Endothelial cell of umbilical vein (primary cell): Measurements from ENCODE around the gene DDAH2. TPM values are rescaled to one million over a fixed set of nuclear protein-coding genes. Genes with fewer than 3 reads are reported as not detected.

ENCODE experiments used
- BruUV-seq: library from RNA; stranded (reverse); fragments of 400-500 nt; replicated peaks from 2 replicates; lab custom pipeline; 2021; lab: Mats Ljungman, UMichigan
- CTCF ChIA-PET: fragments of 300-600, 350-600 bp; sonication (Branson Sonifier 250); formaldehyde crosslinking; loops from one replicate; lab custom pipeline; 2021; ENCODE audit warnings: antibody characterized with exemption, inconsistent platforms; lab: Charles Lee
- POLR2A ChIA-PET: fragments of 300-600, 350-600 bp; sonication (Branson Sonifier 250); formaldehyde crosslinking; loops from one replicate; lab custom pipeline; 2021; ENCODE audit warnings: antibody characterized with exemption, inconsistent platforms; lab: Charles Lee
- DNase-seq: peaks from one replicate; pipeline ENCODE4 v3.0.0-alpha.2; 2011; ENCODE audit warnings: low read depth, low spot score
- FAIRE-seq: peaks from 2 replicates; lab custom pipeline; 2011; peaks lifted over from hg19 to GRCh38; lab: Jason Lieb, UNC
- H2AFZ ChIP-seq: 2 replicates; pipeline ENCODE4 v1.6.0; 2012; ENCODE audit warnings: low read depth, low read length, control low read depth, inconsistent platforms
- H3K27ac ChIP-seq: 2 replicates; pipeline ENCODE4 v1.5.1; 2011; ENCODE audit warnings: low read depth, mild to moderate bottlenecking, control low read depth, low read length, moderate library complexity; ENCODE audit not compliant: insufficient read depth
- H3K27me3 ChIP-seq, 2 experiments: 2 replicates each; pipeline versions ENCODE4 v1.6.0 to v1.6.1; 2011; ENCODE audit warnings: low read length in 2 of 2, mixed read lengths in 1 of 2; ENCODE audit not compliant: control insufficient read depth in 2 of 2, insufficient read depth in 2 of 2
- H3K36me3 ChIP-seq, 2 experiments: 2 replicates in 1 of 2; 3 replicates in 1 of 2; pipeline ENCODE4 v1.5.1; 2011; ENCODE audit warnings: low read length in 2 of 2, mild to moderate bottlenecking in 1 of 2, moderate library complexity in 1 of 2; ENCODE audit not compliant: control insufficient read depth in 2 of 2, insufficient read depth in 2 of 2; ENCODE audit errors: extremely low read depth in 1 of 2
- H3K4me1 ChIP-seq: 3 replicates; pipeline ENCODE4 v1.5.1; 2011; ENCODE audit warnings: mild to moderate bottlenecking, low read length; ENCODE audit not compliant: control insufficient read depth, insufficient read depth; ENCODE audit errors: extremely low read depth
- H3K4me2 ChIP-seq: 2 replicates; pipeline ENCODE4 v1.6.1; 2011; ENCODE audit warnings: low read length, control low read depth, mixed read lengths; ENCODE audit not compliant: insufficient read depth
- H3K4me3 ChIP-seq, 3 experiments: fragments of 200-600 bp in 1 of 3; sonication (generic), shearing (Covaris generic) in 1 of 3; replicated peaks in 1 of 3; 2 replicates each; pipeline ENCODE4 v1.5.1; 2011 to 2016; ENCODE audit warnings: control low read depth in 3 of 3, low read length in 3 of 3, mild to moderate bottlenecking in 2 of 3, inconsistent platforms in 1 of 3, low read depth in 1 of 3, moderate library complexity in 1 of 3; ENCODE audit not compliant: insufficient read depth in 1 of 3
- H3K79me2 ChIP-seq: 2 replicates; pipeline ENCODE4 v1.6.0; 2012; ENCODE audit warnings: low read length, inconsistent platforms; ENCODE audit not compliant: control insufficient read depth, insufficient read depth
- H3K9ac ChIP-seq: replicated peaks from 2 replicates; pipeline ENCODE3; 2011; ENCODE audit warnings: low read length, control low read depth; ENCODE audit not compliant: insufficient read depth; ENCODE audit errors: extremely low read depth
- H3K9me1 ChIP-seq: replicated peaks from 3 replicates; pipeline ENCODE4 v1.6.0; 2011; ENCODE audit warnings: mild to moderate bottlenecking, low read length; ENCODE audit not compliant: control insufficient read depth, insufficient read depth; ENCODE audit errors: extremely low read depth
- H3K9me3 ChIP-seq: replicated peaks from 2 replicates; pipeline ENCODE4 v1.5.1; 2012; ENCODE audit warnings: low read length, inconsistent platforms; ENCODE audit not compliant: control insufficient read depth, insufficient read depth
- H4K20me1 ChIP-seq: replicated peaks from 2 replicates; pipeline ENCODE3; 2011; ENCODE audit warnings: mild to moderate bottlenecking, low read length; ENCODE audit not compliant: control insufficient read depth, insufficient read depth; ENCODE audit errors: extremely low read depth
- EZH2 ChIP-seq: IDR thresholded peaks from 2 replicates; pipeline ENCODE4 v1.6.1; 2012; ENCODE audit warnings: borderline replicate concordance, low read depth, mild to moderate bottlenecking, moderate library complexity, low read length, inconsistent platforms; ENCODE audit not compliant: severe bottlenecking
- FOS ChIP-seq: IDR thresholded peaks from 2 replicates; pipeline ENCODE4 v1.6.1; 2011; ENCODE audit warnings: mild to moderate bottlenecking, low read length, moderate library complexity, borderline replicate concordance; ENCODE audit not compliant: insufficient read depth
- GATA2 ChIP-seq: IDR thresholded peaks from 2 replicates; pipeline ENCODE4 v1.7.0; 2011; ENCODE audit warnings: low read depth, mild to moderate bottlenecking, moderate library complexity, mixed read lengths, low read length; ENCODE audit not compliant: insufficient read length, insufficient read depth
- JUN ChIP-seq: IDR thresholded peaks from 2 replicates; pipeline ENCODE4 v1.6.1; 2011; ENCODE audit warnings: borderline replicate concordance, low read depth; ENCODE audit not compliant: insufficient read length, insufficient read depth
- MYC ChIP-seq: IDR thresholded peaks from one replicate; pipeline ENCODE4 v1.6.1; 2011; ENCODE audit warnings: mild to moderate bottlenecking, low read depth, low read length
- POLR2A ChIP-seq: IDR thresholded peaks from 2 replicates; pipeline ENCODE4 v1.6.1; 2012; ENCODE audit warnings: low read depth, mild to moderate bottlenecking, control low read depth, low read length
- POLR2AphosphoS5 ChIP-seq: IDR thresholded peaks from 2 replicates; pipeline ENCODE4 v1.6.1; 2012; ENCODE audit warnings: low read depth, mild to moderate bottlenecking, control low read depth, low read length, moderate library complexity; ENCODE audit not compliant: insufficient read depth
- dilution Hi-C: fragments of 300-500 bp; cut with MboI; formaldehyde crosslinking; loops from one replicate; pipeline ENCODE4 v1.15.0; 2019; ENCODE audit warnings: low sequenced_read_pairs; ENCODE audit not compliant: extremely low pct_ligation_motif_present
- intact Hi-C: fragments of 100-400 bp; cut with micrococcal nuclease; formaldehyde crosslinking; loops from one replicate; pipeline ENCODE4 v1.10.0; 2022
- polyA plus RNA-seq, 4 experiments: library from polyadenylated mRNA; depleted of rRNA in 3 of 4; stranded (reverse) in 3 of 4; unstranded in 1 of 4; fragments of >200 nt; gene quantifications; 2 replicates each; pipeline versions ENCODE4 v1.2.1 to v1.2.3, GENCODE V29; 2011 to 2012; ENCODE audit warnings: missing spikeins in 1 of 4
- total RNA-seq: library from RNA; stranded (reverse); gene quantifications from 2 replicates; pipeline ENCODE4 v1.2.3, GENCODE V29; 2021
- TF ChIP-seq, protein P1 (sequence below), 2 donors: IDR thresholded peaks; 1 replicate in 1 of 2; 2 replicates in 1 of 2; pipeline ENCODE4 v1.5.1; 2011; ENCODE audit warnings: low read length in 2 of 2, mild to moderate bottlenecking in 2 of 2, moderate library complexity in 2 of 2, control low read depth in 1 of 2, inconsistent platforms in 1 of 2, low read depth in 1 of 2; ENCODE audit not compliant: insufficient read depth in 1 of 2; ENCODE audit errors: extremely low read depth in 1 of 2
- TF ChIP-seq, protein P2 (sequence below): IDR thresholded peaks from 2 replicates; pipeline ENCODE4 v1.6.1; 2011; ENCODE audit not compliant: insufficient read depth, insufficient read length

The DDAH2 gene
- total and polyA plus RNA-seq, 2 donors (not counting 3 experiments of a cell fraction or from before 2014, with no cell fraction given): 109 to 176 TPM

DNA sequence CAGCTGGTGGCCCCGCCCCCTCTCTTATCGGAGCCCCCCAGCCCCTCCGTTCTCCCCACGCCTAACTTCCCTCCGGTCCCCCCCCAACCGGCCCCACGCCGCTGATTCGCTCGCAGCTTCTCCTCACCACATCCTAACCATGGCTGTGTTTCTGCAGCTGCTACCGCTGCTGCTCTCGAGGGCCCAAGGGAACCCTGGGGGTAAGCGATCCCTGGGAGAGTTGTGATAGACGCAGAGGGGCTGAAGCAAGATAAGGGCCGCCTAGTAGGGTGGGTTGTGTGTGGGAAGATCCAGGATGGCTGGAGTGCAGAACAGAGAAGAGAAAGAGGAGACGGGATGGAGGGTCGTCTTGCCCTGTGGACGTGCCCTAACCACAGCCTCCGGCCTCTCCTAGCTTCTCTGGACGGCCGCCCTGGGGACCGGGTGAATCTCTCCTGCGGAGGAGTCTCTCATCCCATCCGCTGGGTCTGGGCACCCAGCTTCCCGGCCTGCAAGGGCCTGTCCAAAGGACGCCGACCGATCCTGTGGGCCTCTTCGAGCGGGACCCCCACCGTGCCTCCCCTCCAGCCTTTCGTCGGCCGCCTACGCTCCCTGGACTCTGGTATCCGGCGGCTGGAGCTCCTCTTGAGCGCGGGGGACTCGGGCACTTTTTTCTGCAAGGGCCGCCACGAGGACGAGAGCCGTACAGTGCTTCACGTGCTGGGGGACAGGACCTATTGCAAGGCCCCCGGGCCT, 5.7 kb downstream of the DDAH2 start, which contains the start of gene MPIG6B:
TSS of gene MPIG6B (plus strand) at position 129 of the 735 bp plus-strand sequence. CDS start at position 140, 11 bp downstream.
- intact Hi-C loops (no loop called here), dilution Hi-C loops (no loop called here)
- no peak within 1 kb of the TSS for H3K9ac ChIP-seq
- POLR2A ChIA-PET: interaction anchor here (0.6 to 2.3 kb wide), 2 partner anchors 9 to 106 kb away, joined by 8 to 10 read pairs; partner anchors contain the start of gene LY6G6D
- TF ChIP-seq, protein P1, sequence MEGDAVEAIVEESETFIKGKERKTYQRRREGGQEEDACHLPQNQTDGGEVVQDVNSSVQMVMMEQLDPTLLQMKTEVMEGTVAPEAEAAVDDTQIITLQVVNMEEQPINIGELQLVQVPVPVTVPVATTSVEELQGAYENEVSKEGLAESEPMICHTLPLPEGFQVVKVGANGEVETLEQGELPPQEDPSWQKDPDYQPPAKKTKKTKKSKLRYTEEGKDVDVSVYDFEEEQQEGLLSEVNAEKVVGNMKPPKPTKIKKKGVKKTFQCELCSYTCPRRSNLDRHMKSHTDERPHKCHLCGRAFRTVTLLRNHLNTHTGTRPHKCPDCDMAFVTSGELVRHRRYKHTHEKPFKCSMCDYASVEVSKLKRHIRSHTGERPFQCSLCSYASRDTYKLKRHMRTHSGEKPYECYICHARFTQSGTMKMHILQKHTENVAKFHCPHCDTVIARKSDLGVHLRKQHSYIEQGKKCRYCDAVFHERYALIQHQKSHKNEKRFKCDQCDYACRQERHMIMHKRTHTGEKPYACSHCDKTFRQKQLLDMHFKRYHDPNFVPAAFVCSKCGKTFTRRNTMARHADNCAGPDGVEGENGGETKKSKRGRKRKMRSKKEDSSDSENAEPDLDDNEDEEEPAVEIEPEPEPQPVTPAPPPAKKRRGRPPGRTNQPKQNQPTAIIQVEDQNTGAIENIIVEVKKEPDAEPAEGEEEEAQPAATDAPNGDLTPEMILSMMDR (IDR thresholded peaks at IDR 0.05; ENCODE audit: extremely low read depth in 1 of 2, insufficient read depth in 1 of 2, low read depth in 1 of 2, low read length in 2 of 2): no peak
- TF ChIP-seq JUN: no peak
- no peak for TF ChIP-seq MYC
- TF ChIP-seq POLR2A: no peak
- no peak for TF ChIP-seq POLR2AphosphoS5
- TF ChIP-seq, protein P2, sequence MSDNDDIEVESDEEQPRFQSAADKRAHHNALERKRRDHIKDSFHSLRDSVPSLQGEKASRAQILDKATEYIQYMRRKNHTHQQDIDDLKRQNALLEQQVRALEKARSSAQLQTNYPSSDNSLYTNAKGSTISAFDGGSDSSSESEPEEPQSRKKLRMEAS: no peak
- TF ChIP-seq EZH2: no peak
- TF ChIP-seq GATA2: no peak
- no peak for TF ChIP-seq FOS
- H3K36me3 ChIP-seq: peaks cover 3 to 16% of the 10 kb centered on the region in 2 experiments
- no peaks in the 10 kb centered on the region for H4K20me1 ChIP-seq
- H3K79me2 ChIP-seq: no peaks in the 10 kb centered on the region
- no peak within 1 kb of the TSS for H3K4me2 ChIP-seq
- H3K27ac ChIP-seq: no peak within 1 kb of the TSS
- CTCF ChIA-PET: interaction anchor here (1.0 to 1.8 kb wide), 6 partner anchors 9 to 107 kb away, joined by 3 to 5 read pairs (median 4); no protein-coding TSS in a partner anchor
- DNase-seq (no peak), FAIRE-seq (no peak)
- H3K27me3 ChIP-seq: peaks cover 0 to 2% of the 10 kb centered on the region in 2 experiments
- BruUV-seq: no TSS peak
- no peaks in the 10 kb centered on the region for H3K9me3 ChIP-seq
- no peak within 1 kb of the TSS for H3K4me3 ChIP-seq
- H2AFZ ChIP-seq: no peak within 1 kb of the TSS
- H3K9me1 ChIP-seq: no peaks in the 10 kb centered on the region
- H3K4me1 ChIP-seq: peaks cover 21% of the 10 kb centered on the region
